NCI-H748 (cell line): ENCODE data around the gene BRD4.
"Not testable (repeated sequence)": the region's sequence is repeated elsewhere in the genome, so short reads cannot be mapped to it uniquely, and the experiment has no call there.

Experiments
- DNase-seq: peaks from one replicate; lab custom pipeline; 2025; ENCODE audit not compliant: unreplicated experiment; lab: John Stamatoyannopoulos, UW

The BRD4 gene

GRCh38 chr19:15363048-15363447 is 30.7 kb upstream of the BRD4 start:
- DNase-seq: not testable (repeated sequence)

GRCh38 chr19:15360015-15360414 is 27.7 kb upstream of the BRD4 start:
- DNase-seq: not testable (repeated sequence)

- DNase-seq: no peak
These were observed 26.6 kb upstream of the BRD4 start for GRCh38 chr19:15358918-15359317.

GRCh38 chr19:15357906-15358305 is 25.6 kb upstream of the BRD4 start:
- DNase-seq: no peak

- DNase-seq: no peak
These were observed 22.4 kb upstream of the BRD4 start for GRCh38 chr19:15354566-15355296.

GRCh38 chr19:15353908-15354307 is 21.6 kb upstream of the BRD4 start:
- no peak for DNase-seq

GRCh38 chr19:15352535-15352934 is 20.2 kb upstream of the BRD4 start:
- DNase-seq: not testable (repeated sequence)

- not testable (repeated sequence) for DNase-seq
These were observed 9.0 kb upstream of the BRD4 start for GRCh38 chr19:15341328-15341727.

GRCh38 chr19:15340086-15340485 is 7.7 kb upstream of the BRD4 start:
- no peak for DNase-seq

- DNase-seq: no peak
These were observed 4.9 kb upstream of the BRD4 start for GRCh38 chr19:15337202-15337601.

GRCh38 chr19:15335992-15336391 is 3.7 kb upstream of the BRD4 start:
- not testable (repeated sequence) for DNase-seq

GRCh38 chr19:15331419-15332310 is 674 bp downstream of the BRD4 start:
- peak; percentile 44 for DNase-seq

GRCh38 chr19:15330801-15331418 is 1.4 kb downstream of the BRD4 start:
- no peak for DNase-seq

- DNase-seq: no peak
These were observed 4.0 kb downstream of the BRD4 start for GRCh38 chr19:15328312-15328711.

GRCh38 chr19:15324791-15325519 is 7.4 kb downstream of the BRD4 start:
- no peak for DNase-seq

GRCh38 chr19:15323496-15324235 is 8.7 kb downstream of the BRD4 start:
- no peak for DNase-seq

GRCh38 chr19:15321739-15322138 is 10.6 kb downstream of the BRD4 start:
- no peak for DNase-seq

- DNase-seq: no peak
These were observed 12.2 kb downstream of the BRD4 start for GRCh38 chr19:15320116-15320515.

- no peak for DNase-seq
These were observed 14.1 kb downstream of the BRD4 start for GRCh38 chr19:15318241-15318691.

- no peak for DNase-seq
These were observed 14.8 kb downstream of the BRD4 start for GRCh38 chr19:15317392-15318071.
